Kasumi-1 (cell line): ENCODE measurements around the gene KRTAP26-1.
A peak's percentile ranks its signal among the peaks of the same experiment; 100 is the strongest.

Experiments
- DNase-seq, 2 experiments: peaks; one replicate each; lab custom pipeline; 2025; lab: John Stamatoyannopoulos, UW

Gene KRTAP26-1, protein sequence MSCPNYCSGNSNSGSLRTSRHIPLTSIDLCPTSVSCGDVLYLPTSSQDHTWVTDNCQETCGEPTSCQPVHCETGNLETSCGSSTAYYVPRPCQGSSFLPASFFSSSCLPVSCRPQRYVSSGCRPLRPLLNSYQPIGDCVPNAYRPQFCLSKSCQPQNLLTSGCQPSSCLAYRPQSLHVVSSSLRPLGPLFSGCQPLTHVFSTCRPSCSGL

DNA sequence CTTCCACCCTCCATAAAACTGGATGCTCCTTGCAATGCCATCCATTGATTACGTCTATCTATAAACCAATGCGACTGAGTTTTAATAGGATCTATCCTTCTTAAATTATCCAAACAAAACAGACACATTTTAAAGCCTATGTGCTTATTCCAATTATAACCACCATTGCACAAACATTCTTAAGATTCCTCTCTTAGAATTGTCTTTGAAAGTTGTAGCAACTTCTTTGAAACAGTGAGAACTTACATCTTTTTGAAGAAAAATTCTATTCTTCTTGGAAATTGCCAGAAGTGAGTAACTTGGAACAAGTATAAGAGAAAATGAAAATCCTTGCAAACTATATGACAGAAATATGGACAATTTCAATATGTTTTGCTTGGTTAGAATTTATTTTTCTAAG lies at the start of gene KRTAP26-1:
TSS of gene KRTAP26-1 (minus strand) at position 101 of the 400 bp plus-strand sequence. CDS start 280 bp downstream, outside the sequence.
- DNase-seq: no peak

DNA sequence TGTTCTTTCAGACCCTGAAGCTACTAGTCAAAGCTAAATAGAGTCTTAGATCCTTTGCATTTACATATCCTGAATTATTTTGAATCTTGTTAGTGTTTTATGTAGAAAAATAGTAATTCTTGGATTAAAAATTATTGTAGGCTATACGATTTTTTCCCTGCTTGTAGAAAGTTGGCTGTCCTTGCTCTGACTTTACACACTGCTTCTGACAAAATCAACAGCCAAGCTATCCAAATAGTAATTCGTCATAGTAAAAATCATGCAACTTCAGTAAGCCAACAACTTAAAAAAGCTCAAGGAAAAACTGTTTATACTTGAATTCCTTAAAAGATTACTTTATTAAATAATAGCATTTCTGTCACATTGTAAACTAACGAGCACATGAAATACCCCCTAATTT lies 35.8 kb upstream of the KRTAP26-1 start:
- DNase-seq: no peak

GRCh38 chr21:30354308-30355005 lies 34.3 kb upstream of the KRTAP26-1 start:
- DNase-seq: no peak

GRCh38 chr21:30351534-30351933 lies 31.4 kb upstream of the KRTAP26-1 start:
- no peak for DNase-seq

GRCh38 chr21:30349572-30349971 lies 29.5 kb upstream of the KRTAP26-1 start:
- no peak for DNase-seq

DNA sequence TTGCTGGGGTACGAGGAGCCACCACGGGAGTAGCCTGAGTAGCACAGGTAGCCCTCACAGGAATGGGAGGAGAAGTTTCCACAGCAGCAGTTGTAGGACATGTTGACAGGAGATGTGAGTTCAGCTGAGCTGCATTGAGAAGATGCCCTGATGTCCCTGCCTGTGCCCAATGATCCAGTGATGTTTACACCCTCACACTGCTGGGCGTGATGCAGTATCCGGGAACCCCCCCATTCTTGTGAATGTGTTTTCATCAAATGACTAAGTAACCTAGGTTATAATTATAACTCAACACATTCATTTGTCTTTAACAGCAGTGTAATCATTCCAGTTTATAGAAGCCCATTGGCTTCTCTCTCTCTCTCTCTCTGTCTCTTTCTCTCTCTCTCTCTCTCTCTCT lies 28.4 kb upstream of the KRTAP26-1 start, which contains the start of gene KRTAP23-1:
TSS of gene KRTAP23-1 (minus strand) at position 101 of the 400 bp plus-strand sequence. CDS start at position 101, 0 bp downstream.
- DNase-seq: no peak

- DNase-seq: no peak
Measured at GRCh38 chr21:30345014-30345413, 24.9 kb upstream of the KRTAP26-1 start.

GRCh38 chr21:30340714-30341573 lies 20.8 kb upstream of the KRTAP26-1 start:
- DNase-seq: peak in 1 of 2 experiments; percentile 33

- DNase-seq: no peak
Measured at GRCh38 chr21:30338717-30339116, 18.6 kb upstream of the KRTAP26-1 start.

DNA sequence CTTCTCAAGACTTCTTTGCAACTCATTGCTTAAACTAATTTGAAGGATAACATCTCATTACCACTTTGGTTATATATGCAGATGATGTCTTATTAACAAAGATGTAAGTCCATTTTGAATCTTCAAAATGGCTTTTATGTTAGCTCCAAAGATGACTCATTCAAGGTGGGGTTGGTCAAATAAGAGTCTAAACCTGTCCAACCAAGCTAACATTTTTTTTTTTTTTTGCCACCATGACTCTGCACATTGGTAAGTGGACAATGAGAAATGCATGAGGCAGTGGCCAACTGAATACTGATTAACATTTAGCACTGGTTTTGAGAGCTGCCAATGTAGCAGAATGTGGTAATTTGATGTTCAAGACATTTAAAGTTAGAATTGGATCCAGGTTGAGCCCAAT lies 17.7 kb upstream of the KRTAP26-1 start:
- no peak for DNase-seq

DNA sequence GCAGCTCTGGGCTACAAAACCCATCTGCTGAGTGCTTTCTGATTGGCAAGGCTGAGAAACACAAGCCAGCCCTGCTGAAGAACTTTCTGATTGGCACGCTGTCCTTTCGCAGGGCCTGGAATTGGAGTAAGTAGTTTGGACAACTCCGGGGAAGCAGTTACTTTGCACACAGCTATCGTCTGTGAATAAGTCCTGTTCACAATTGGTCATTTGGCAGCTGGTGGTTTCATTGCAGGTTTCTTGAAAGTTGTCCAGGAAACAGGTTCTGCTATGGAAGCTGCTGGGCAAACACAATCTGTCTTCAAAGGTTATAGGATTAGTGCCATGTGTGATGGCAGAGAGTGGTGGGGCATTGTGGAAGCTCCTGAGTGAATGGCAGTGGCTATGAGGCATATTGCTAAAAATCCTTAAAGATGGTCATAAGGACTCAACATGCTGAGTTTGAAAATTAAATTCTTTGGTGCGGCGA lies 17.2 kb upstream of the KRTAP26-1 start, which contains the start of gene KRTAP27-1:
TSS of gene KRTAP27-1 (minus strand) at position 419 of the 469 bp plus-strand sequence. CDS start at position 393, 26 bp downstream.
- DNase-seq: no peak

DNA sequence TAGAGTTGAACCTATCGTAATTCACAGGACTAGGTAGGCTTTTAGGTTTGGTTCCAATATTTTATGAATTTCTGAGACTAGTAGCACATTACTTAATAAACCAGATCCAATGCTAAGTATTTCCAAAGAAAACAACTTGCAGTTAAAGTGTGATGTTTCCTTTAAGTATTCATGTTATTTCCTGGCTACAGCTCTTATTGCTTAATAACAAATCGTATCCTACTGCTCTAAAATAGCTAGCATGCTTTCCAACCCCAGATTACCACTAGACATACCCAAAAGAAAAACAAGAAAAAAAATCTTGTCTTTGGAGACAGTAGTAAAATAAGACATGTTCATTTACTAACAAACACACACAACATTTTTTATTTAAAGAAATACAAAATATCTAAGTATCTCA lies 16.5 kb upstream of the KRTAP26-1 start:
- DNase-seq: no peak

- DNase-seq: no peak
Measured at GRCh38 chr21:30333736-30334135, 13.6 kb upstream of the KRTAP26-1 start.

DNA sequence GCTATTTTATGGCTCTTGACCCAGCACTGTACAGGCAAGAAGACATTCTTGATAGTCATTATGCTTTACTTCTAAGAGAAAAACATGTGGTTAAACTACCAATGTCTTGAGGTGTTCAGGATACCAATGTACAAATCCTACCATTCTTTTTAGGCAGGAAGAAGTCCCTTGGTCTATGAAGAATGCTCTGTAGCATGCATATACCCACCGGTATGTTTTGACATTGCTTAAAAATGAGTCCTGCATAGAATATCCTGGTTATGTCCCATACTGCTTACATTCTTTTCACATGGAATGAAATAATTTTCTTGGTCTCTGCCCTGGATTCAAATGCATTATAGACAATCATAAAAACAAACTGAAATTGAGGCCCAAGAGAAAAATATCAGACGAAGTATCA lies 12.6 kb upstream of the KRTAP26-1 start:
- no peak for DNase-seq

GRCh38 chr21:30329203-30329875 lies 9.2 kb upstream of the KRTAP26-1 start:
- no peak for DNase-seq

DNA sequence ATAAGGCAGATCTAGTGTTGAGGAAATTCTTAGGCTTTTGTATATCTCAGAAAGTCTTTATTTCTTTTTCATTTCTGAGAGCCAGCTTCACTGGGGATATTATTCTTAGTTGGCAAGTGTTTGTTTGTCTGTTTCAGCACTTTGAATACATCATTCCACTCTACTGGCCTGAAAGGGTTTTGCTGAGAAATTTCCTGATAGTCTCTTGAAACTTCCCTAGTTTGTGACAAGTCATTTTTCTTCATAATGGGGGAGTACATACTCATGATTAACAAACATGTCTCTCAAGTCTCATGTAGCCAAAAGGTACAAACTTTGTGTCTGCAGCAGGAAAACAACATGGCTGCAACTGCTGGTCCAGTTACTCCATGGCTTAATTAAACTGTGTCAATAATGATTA lies 6.3 kb upstream of the KRTAP26-1 start:
- DNase-seq: no peak

DNA sequence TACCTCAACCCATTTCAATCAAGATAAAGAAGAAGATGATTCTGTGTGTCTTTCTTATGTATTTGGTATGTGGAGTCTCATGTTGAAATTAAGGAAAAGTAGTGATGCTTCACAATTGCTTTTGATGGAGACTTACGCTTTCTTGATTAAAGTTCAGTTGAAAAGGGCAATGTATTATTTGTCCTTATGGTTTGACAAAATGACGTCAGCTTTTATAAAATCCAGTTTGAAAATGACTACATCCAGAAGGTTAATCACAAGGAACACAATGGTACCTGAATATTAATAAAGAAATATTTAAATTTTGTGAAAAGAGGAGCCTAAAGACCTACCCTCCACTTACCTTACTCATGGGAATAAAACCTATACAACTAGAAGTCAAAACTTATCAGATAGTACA lies 4.4 kb downstream of the KRTAP26-1 start:
- DNase-seq: no peak

- no peak for DNase-seq
Measured at GRCh38 chr21:30306884-30307283, 13.2 kb downstream of the KRTAP26-1 start.

GRCh38 chr21:30305136-30305535 lies 15.0 kb downstream of the KRTAP26-1 start:
- no peak for DNase-seq

GRCh38 chr21:30289215-30289614 lies 30.9 kb downstream of the KRTAP26-1 start, which contains the start of gene KRTAP25-1:
KRTAP25-1 (minus strand) TSS chr21:30289514; CDS start chr21:30289490, 24 bp downstream.
- DNase-seq: no peak

GRCh38 chr21:30282850-30283249 lies 37.3 kb downstream of the KRTAP26-1 start, which contains the start of gene KRTAP24-1:
KRTAP24-1 (minus strand) TSS chr21:30282950; CDS start chr21:30282932, 18 bp downstream.
- DNase-seq: no peak
